ENCODE results near the gene TANGO6. TPM values are rescaled to one million over a fixed set of nuclear protein-coding genes. Genes with fewer than 3 reads are reported as not detected.

TANGO6 gene
- total RNA-seq, 1 donor, result 22.4 TPM

- TF ChIP-seq, protein P1, sequence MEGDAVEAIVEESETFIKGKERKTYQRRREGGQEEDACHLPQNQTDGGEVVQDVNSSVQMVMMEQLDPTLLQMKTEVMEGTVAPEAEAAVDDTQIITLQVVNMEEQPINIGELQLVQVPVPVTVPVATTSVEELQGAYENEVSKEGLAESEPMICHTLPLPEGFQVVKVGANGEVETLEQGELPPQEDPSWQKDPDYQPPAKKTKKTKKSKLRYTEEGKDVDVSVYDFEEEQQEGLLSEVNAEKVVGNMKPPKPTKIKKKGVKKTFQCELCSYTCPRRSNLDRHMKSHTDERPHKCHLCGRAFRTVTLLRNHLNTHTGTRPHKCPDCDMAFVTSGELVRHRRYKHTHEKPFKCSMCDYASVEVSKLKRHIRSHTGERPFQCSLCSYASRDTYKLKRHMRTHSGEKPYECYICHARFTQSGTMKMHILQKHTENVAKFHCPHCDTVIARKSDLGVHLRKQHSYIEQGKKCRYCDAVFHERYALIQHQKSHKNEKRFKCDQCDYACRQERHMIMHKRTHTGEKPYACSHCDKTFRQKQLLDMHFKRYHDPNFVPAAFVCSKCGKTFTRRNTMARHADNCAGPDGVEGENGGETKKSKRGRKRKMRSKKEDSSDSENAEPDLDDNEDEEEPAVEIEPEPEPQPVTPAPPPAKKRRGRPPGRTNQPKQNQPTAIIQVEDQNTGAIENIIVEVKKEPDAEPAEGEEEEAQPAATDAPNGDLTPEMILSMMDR (IDR thresholded peaks at IDR 0.05; ENCODE audit: insufficient read depth, low read length), result no peak
- DNase-seq (ENCODE audit: low read depth), result no peak
- H3K4me3 ChIP-seq (ENCODE audit: low read depth, low read length), result no peak overlapping the region
Observed at GRCh38 chr16:68920349-68920748, 77.0 kb downstream of the TANGO6 start.

DNA sequence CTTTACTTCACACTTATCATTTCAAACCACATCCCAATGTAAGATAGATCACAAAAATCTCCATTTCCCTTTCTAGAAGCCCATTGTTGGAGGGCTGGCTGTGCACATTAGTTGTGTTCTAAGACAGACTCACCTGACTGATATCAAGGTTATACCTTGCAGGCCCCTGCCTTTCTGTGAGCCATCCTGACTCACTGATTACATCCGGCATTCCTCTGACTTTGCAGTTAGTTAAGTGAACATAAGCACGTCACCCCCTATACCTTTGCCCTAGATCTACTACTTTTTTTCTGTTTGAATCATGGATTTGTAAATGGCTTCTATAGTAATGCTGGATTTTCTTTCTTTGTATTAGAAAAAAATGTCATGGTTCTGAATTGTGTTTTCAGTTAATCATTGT is 78.3 kb downstream of the TANGO6 start:
- DNase-seq (ENCODE audit: low read depth), result no peak
- H3K4me3 ChIP-seq (ENCODE audit: low read depth, low read length), result no peak overlapping the region
- TF ChIP-seq, protein P1 (IDR thresholded peaks at IDR 0.05; ENCODE audit: insufficient read depth, low read length), result no peak

- no peak overlapping the region for H3K4me3 ChIP-seq (ENCODE audit: low read depth, low read length)
Observed at GRCh38 chr16:68923116-68923515, 79.8 kb downstream of the TANGO6 start.

GRCh38 chr16:68927018-68927417 is 83.7 kb downstream of the TANGO6 start:
- no peak for DNase-seq (ENCODE audit: low read depth)
- no peak overlapping the region for H3K4me3 ChIP-seq (ENCODE audit: low read depth, low read length)
- TF ChIP-seq, protein P1 (IDR thresholded peaks at IDR 0.05; ENCODE audit: insufficient read depth, low read length), result no peak

More at GRCh38 chr16:68923116-68923515, 79.8 kb downstream of the TANGO6 start:
- no peak for DNase-seq (ENCODE audit: low read depth)
- TF ChIP-seq, protein P1 (IDR thresholded peaks at IDR 0.05; ENCODE audit: insufficient read depth, low read length), result no peak

DNA sequence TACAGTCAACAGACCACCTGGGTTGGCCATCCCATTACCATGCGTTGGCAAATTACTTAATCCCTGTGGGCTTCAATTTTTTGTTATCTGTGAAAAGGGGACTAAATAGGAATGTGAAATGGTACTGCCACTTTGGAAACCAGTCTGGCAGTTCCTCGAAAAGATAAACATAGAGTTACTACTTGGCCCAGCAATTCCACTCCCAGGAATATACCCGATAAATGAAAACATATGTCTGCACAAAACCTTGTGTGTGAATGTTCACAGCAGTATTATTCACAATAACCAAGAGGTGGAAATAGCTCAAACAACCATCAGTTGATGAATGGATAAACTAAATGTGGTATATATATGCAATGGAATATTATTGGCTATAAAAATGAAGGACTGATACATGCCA is 87.9 kb downstream of the TANGO6 start:
- TF ChIP-seq, protein P1 (IDR thresholded peaks at IDR 0.05; ENCODE audit: insufficient read depth, low read length), result no peak
- no peak overlapping the region for H3K4me3 ChIP-seq (ENCODE audit: low read depth, low read length)
- no peak for DNase-seq (ENCODE audit: low read depth)

GRCh38 chr16:68934402-68934801 is 91.1 kb downstream of the TANGO6 start:
- TF ChIP-seq, protein P1 (IDR thresholded peaks at IDR 0.05; ENCODE audit: insufficient read depth, low read length), result no peak
- DNase-seq (ENCODE audit: low read depth), result no peak
- H3K4me3 ChIP-seq (ENCODE audit: low read depth, low read length), result no peak overlapping the region

DNA sequence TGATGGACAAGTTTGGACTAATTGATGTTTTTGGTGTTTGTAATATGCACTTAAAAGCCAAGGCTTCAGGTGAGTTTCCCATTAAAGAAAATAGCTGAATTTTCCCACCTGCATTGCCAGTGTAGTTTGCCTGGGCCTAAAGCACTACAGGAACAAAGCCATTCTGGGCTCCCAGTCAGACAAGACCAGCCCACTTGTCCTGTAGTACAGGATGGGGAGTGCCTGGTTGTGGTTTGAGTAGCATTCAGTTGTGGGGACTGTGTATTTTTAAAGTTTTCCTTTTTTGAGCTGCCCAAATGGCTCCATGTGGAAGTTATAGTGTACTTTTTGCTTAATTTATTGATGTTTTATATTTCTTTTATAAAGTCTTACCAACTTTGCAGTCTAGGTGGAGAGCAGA is 91.7 kb downstream of the TANGO6 start:
- no peak overlapping the region for H3K4me3 ChIP-seq (ENCODE audit: low read depth, low read length)
- TF ChIP-seq, protein P1 (IDR thresholded peaks at IDR 0.05; ENCODE audit: insufficient read depth, low read length), result no peak
- no peak for DNase-seq (ENCODE audit: low read depth)
